NCI-H2107 treated with DMSO at 0.1 percent for 48 hours (cell line): ENCODE results near the gene MTHFR.

ENCODE experiments used
- DNase-seq: peaks from one replicate; lab custom pipeline; 2025; ENCODE audit not compliant: unreplicated experiment; lab: John Stamatoyannopoulos, UW

MTHFR gene

DNA sequence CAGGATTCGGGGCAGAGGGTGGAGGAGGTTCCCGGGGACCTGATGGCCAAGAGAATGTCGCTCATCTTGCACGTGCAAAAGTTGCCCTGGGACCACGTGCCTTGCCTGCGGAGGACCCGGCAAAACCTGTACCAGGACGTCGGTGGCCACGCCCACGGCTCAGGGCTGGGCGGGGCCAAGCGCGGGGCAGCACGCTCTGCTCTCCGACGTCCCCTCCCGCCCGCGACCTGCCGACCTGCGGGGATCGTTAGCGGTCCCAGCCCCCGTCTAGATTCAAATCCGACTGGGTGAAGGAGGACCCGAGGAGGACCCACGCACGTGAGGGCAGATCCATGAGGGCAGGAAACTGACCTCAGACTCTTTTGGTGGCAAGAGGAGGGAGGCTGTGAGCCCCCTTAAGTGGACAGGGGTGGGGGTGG, 43.8 kb downstream of the MTHFR start, which contains the start of gene C1orf167:
C1orf167 (plus strand) TSS at position 206 of the 419 bp plus-strand sequence. CDS start 2,208 bp downstream, outside the sequence.
- DNase-seq: no peak

DNA sequence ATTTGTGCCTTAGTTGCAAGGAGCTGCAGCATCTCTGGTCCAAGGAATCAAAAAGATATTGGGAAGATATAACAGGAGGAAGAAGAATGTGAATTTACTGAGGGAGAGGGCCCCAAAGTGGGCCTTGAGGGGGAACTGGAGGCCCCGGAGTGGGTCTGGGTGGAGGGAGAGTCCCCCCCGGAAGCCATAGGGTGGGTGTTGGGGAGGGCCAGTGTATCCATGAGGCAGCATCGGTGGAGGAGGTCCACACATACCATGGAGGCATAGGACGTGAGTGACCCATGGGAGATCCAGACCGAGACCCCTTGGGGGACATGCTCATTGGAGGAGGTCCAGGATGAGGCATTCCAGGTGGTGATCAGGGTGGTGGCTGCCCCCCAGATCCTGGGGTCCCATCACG, 44.5 kb downstream of the MTHFR start:
- DNase-seq: no peak

DNA sequence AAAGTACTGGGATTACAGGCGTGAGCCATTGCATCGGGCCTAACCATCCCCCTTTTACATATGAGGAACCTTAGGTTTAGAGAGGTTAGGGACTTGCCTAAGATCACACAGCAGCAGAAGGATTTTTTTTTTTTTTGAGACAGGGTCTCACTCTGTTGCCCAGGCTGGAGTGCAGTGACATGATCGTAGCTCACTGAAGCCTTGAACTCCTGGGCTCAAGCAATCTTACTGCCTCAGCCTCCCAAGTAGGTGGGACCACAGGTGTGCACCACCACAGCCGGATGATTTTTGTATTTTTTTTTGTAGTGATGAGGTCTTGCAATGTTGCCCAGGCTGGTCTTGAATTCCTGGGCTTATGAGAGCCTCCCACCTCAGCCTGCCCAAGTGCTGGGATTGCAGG, 46.0 kb downstream of the MTHFR start:
- no peak for DNase-seq

DNA sequence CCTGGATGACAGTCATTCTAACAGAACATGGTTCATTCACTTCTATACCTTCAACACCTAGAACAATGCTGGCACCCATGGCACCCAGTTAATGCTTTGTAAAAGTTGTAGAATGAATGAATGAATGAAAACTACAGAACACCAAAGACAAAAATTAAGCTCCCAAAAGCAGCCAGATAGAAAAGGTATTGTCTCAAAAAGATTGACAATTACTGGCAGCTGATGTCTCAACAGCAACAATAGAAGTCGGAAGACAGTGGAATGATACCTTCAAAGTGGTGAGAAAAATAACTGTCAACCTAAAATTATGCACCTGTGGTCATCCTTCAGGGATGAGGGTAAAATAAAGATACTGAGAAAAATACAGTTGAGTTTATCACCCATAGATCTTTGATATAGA, 48.7 kb downstream of the MTHFR start:
- DNase-seq: no peak

DNA sequence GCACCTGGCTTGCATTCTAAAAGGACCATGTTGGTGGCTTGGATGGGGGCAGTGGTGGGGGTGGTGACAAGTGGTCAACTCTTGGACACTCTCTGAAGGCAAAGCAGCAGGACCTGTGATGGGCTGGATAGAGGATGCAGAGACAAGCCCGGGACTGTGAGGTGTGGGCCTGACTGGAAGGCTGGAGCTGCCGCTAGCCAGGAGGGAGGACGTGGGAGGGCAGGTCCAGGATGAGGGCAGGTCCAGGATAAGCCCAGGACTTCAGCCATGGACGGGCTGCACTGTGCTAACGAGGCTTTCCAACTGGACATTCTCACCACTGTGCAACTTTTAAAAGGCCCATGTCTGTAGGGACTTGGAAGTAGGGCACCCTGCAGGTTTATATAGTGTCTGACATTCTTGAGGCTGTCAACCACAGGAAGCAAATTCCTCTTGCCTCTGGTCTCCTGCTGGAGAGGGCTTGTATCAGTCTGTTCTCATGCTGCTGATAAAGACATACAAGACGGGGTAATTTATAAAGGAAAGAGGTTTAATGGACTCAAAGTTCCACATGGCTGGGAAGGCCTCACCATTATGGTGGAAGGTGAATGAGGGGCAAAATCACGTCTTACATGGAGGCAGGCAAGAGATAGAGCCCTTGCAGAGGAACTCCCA, 52.1 kb downstream of the MTHFR start:
- no peak for DNase-seq

DNA sequence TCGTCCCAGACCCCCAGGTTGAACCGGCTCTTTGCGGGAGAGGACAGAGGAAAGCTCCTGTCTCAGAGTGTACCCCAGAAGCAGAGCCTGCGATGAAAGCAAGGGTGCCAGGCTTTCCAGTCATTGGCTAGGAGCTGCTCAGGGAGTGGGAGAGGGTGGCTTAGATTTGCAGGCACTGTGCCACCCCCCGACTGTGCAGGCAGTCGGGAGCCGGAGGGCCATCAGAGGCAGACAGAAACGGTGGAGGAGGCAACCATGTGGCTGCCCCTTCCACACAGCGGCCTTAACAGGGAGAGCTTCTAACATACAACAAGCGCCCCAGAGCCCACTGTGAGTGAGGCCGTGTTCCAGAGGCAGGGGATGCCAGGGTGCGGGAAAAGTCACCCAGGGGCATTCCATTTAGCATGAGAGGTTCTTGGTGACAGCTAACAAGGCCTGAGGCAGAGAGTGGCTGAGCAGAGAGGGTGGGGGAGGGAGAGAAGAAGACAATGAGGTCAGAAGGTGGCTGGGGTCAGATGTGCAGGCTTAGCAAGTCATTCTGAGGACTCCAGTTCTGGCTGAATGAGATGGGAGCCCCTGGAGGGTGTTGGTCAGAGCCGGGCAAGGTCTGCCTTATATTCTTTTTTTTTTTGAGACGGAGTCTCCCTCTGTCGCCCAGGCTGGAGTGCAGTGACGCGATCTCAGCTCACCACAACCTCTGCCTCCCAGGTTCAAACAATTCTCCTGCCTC, 53.2 kb downstream of the MTHFR start:
- no peak for DNase-seq

DNA sequence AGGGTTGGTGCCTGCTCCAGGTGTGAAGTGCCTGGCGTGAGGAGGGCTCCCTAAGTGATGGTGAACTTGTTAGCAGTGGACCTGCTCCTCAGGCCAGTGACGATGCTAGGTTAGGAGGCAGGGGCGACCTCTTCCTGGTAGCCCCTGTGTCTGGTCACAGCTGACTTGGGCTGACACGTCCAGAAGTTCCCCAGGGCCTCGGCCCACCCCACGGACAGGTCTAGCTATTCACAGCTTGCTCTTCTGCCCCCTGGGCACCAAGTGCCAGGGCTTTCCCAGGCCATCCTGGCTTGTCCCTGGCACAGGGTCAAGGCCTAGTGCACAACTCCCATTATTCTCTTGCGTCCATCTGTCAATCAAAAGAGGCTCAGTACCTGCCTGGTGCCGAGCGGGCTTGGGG, 54.7 kb downstream of the MTHFR start:
- no peak for DNase-seq

DNA sequence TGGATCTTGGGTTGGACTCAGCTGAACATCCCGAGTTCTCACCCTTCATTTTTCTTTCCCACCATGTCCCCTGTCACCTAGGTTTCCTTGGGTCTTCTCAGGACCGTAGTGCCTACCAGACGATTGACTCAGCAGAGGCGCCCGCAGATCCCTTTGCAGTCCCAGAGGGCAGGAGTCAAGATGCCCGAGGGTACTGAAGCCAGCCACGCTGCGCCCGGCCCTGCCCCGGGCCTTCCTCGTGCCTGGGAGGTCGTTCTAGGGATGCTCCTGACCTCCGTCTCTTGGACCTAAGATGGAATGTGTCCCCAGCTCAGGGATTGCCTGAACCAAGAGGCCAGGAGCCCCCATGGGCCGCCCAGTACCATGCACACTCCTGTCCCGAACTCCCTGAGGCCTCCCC, 55.8 kb downstream of the MTHFR start:
- no peak for DNase-seq

DNA sequence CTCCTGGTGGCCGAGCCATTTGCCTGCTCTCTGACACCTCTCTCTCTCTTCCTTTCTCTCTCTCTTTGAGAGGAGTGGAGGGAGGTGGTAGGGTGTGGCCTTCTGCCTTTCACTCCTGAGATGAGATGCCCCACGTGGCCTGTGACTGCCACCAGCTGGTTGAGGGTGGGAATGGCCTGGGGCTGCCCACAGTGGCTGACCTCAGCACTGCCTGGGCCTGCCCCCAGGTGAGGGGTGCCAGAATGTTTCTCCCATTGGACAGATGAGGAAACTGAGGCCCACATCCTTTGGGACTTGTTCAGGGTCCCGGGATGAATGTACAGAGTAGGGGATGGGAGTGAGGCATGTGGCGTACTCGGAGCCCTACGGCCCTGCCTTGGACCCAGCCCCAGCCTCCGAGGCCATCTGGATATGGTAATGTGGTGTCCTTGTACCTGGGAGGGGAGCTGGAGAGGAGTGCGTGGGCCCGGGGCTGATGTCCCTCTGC, 56.5 kb downstream of the MTHFR start:
- peak; percentile 29 for DNase-seq

DNA sequence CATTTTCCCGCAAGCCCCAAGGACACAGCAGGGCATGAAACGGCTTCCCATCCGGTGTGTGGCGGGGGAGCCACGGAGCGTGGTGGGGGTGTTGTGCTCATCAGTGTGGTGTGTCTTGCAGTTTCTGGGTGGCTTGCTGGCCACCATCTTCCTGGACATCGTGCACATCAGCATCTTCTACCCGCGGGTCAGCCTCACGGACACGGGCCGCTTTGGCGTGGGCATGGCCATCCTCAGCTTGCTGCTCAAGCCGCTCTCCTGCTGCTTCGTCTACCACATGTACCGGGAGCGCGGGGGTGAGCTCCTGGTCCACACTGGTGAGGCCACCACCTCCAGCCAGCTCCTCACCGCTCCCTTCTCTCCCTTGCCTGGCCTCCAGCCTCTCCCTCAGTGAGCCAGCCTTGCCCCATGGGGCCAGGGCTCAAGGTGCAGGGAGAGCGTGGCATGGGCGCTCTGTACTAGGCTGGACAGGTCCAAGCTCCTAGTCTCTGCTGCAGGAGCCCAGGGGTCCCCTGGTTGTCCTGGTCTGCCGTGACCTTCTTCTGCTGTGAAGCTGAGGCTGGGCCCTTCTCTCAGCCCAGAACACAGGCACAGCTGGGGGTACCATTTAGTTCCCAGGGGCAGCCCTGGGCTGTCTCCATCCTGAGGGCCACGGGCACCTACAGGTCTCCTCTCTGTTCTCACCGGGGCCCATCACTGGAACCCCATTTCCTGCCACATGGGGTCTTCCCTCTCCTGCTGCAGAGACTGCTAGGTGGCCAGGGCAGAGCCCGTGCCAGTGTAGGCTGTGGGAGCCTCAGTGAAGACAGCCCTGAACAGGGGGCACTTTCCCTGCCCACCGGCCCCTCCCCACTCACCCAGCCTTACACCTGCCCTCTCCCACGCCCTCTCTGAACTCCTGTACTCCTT, 57.2 kb downstream of the MTHFR start:
- no peak for DNase-seq

DNA sequence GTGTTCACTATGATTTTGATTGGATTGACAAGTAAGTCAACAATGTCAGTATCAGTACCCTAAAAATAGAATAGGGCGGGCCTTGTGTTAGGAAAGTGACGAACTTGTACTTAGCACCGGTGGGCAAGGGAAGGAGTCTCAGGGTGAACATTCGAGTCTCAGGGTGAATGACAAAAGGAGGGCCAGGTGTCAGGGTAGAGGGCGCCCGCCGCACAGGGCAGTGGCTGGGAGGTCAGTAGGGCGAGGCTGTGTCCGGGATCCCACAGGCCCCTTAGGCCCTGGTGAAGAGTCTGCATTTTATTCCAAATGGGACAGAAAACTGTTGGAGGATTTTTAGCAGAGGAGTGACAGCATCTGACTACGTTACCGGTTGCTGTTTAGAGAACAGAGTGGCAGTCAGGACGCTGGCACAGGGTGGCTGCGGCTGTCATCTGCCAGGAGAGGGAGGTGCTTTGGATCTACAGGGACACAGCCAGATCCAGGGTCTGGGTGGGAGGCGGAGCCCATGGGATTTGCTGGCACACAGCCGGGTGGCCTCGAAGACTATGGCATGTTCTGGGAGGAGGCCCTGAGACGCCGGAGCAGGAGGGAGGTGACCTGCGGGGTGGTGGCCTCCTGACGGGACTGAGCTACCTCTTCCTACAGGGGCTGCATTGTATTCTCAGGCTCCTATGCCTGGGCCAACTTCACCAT, 58.8 kb downstream of the MTHFR start:
- DNase-seq: no peak

DNA sequence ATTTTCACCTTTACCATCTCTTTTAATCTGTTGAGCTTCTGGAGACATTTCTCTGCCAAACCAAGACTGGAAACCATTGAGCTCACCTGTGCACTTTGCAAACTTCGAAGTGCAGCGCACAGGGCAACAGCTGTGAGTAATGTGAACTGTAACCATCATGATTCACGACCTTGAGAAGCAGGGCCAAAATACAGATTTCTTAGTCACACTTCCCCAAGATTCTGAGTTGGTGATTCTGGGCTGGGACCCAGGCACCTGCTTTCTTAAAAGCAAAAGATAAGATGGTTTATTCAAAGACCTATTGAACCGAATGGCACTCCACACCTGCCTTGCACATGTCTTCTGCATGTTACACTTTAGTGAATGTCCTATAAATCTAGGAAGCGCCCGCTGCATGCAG, 59.7 kb downstream of the MTHFR start:
- no peak for DNase-seq

DNA sequence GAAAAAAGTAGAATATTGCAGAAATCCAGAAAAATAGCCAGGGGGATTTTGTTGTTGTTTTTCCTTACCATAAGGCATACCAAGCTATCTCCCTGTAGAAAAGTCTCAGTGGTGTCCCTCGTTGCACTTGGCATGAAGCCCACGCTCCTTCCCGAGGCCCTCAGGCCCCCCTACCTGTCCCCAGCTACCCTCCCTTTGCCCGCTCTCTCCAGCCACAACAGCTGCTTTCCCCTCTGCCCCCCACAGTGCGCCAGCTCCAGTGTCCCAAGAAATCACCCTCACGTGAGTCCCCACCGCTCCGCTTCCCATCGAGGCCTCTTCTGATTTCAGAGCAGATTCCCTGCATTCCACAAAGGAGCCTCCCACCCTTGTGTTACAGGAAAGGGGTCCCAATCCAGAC, 61.5 kb downstream of the MTHFR start:
- DNase-seq: no peak

DNA sequence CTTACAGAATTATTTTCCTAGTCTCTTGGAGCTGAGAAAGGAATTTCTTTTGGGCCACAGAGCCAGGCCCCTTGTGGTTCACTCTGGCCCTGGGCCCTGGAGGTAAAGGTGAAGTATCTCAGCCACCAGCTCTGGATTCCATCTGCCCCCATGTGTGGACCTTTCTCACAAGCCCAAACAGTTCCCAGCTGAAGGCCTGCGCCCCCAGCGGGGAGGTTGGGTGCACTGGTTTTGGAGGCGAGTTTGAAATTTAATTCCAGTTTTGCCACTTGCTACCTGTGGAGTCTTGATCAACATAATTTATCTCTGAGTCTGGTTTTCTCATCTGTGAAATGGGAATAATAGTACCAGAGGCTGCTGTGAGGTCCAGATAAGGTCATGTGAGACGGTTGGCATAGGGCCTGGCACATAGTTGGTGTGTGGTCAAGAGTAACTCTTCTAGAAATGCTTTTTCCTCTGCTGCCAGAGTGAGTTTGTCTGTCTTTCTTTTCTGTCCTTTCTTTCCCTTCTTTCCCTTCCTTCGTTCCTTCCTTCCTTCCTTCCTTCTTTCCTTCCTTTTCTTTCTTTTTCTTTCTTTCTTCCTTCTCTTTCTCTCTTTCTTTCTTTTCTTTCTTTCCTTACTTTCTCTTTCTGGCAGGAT, 63.7 kb downstream of the MTHFR start:
- DNase-seq: no peak

DNA sequence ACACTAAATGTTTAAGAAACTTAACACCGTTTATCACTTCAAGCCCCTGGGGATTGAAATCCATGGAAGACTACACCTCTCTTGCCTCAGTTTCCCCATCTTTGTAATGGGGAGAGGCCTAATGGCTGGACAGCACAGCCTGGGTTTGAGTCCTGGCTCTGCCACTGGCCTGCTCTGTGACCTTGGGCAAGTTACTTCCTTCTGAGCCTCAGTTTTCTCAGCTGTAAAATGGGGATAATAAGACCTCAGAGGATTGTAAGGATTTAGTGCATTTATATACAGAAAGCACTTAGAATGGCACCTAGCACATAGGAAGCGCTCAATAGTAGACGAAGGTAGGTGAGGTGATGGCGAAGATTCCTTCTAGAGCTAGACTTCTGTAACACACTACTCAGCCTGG, 64.3 kb downstream of the MTHFR start:
- no peak for DNase-seq

DNA sequence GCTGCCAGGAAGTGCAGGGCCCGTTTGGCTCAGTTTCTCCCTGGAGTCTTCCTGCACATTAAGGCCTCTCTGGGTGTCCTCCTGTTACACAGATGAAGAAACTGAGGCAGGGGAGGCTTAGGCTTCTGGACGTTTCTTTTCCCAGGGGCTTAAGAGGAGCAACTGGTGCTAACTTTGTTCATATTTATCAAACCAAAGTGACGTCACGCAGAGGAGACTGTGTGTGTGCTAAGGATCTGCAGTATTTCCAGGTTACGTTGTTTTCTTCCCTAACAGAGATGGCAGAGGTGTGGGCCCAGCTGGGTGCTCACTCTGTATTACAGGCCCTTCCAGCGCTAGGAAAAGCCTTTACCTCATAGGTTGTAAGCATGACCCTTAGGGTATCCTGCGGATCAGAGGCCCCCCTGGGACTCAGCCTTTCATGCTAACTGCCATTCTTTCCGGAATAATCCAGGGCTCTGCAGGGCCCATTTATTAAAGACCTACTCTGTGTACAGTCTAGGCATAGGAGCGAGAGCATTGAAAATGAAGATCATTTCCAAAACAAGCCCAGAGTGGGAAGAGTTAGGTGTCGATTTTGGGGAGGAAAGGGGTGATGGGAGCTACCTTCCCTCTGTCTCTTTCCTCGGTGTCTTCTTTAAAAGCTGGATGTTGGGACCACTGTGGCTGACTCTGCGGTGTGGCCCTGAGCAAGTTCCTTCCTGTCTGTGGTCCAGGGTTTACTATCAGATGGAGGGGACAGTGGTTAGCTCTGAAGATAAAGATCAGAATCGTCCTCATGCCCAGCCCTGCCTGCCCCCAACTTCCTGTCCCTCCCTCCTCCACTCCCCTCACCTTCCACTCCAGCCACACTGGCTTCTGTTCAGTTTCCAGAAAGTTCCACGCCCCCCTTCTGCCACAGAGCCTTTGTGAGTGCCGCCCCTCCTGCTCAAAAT, 65.2 kb downstream of the MTHFR start:
- DNase-seq: no peak

DNA sequence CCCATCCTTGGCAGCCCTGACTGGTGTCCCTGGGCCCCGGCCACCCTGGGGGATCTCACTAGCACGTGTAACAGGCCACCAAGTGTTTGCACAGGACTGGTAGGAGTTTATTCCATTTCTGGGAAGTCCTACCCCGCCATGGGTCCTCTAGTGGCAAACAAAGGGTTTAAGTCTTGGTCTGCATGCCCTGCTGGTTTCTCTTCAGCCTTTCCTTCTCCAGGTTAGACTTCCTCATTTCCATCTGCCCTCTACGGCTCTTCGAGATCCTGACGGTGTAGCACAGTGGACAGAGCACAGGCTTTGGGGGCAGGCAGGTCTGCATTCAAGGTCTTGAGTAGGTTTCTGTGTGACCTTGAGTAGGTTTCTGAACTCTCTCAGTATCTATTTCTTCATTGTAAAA, 67.0 kb downstream of the MTHFR start:
- DNase-seq: no peak

DNA sequence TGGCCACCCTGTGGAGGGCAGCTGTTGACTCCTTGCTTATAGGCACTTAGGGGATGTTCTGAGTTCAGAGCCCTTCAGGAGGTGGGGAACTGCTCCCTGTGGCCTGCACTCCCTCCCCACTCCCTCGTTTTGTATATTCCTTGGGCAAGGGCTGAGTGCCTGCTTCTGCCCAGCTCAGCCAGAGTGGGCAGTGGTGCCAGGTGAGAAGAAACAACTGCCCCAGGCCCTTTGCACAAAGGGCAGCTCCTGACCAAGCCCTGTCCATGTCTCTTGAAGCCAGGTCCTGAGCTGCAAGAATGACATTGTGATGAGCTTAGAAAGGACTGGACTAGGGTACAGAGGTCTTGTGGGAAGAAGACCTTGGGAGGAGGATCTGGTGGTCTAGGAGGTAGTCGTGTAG, 67.7 kb downstream of the MTHFR start:
- no peak for DNase-seq
